Left hindlimb (tissue), 1 donor: ENCODE data around the gene RABEP1.
"Not testable (repeated sequence)": the region's sequence is repeated elsewhere in the genome, so short reads cannot be mapped to it uniquely, and the experiment has no call there.

Source experiments
- DNase-seq: peaks from one replicate; pipeline ENCODE4 v3.0.0-alpha.2; 2018

Gene RABEP1

GRCh38 chr17:5429191-5429887 lies 147.3 kb downstream of the RABEP1 start:
- DNase-seq: no peak

- DNase-seq: no peak
These were observed 148.4 kb downstream of the RABEP1 start for GRCh38 chr17:5430413-5430999.

GRCh38 chr17:5431234-5431633 lies 149.2 kb downstream of the RABEP1 start:
- not testable (repeated sequence) for DNase-seq

GRCh38 chr17:5431949-5432556 lies 150.0 kb downstream of the RABEP1 start:
- DNase-seq: no peak

GRCh38 chr17:5434984-5435383 lies 152.9 kb downstream of the RABEP1 start:
- DNase-seq: no peak
